H1 (cell line): ENCODE data around the gene SLC38A2. TPM values are rescaled to one million over a fixed set of nuclear protein-coding genes. Genes with fewer than 3 reads are reported as not detected.

Experiments used
- CTCF ChIA-PET: fragments of 300-600 bp; sonication (Branson Sonifier 250); formaldehyde crosslinking; loops from one replicate; lab custom pipeline; 2021; ENCODE audit not compliant: partially characterized antibody; lab: Charles Lee
- POLR2A ChIA-PET: fragments of 300-600 bp; sonication (Branson Sonifier 250); formaldehyde crosslinking; loops from one replicate; lab custom pipeline; 2021; ENCODE audit warnings: inconsistent platforms; ENCODE audit not compliant: partially characterized antibody; lab: Charles Lee
- DNase-seq, 2 experiments: peaks; one replicate each; pipeline versions ENCODE4 v3.0.0 to v3.0.0-alpha.2; 2010 to 2022; ENCODE audit warnings: low spot score in 2 of 2, low read depth in 1 of 2, mixed read lengths in 1 of 2
- FAIRE-seq: peaks from 2 replicates; lab custom pipeline; 2011; peaks lifted over from hg19 to GRCh38; lab: Jason Lieb, UNC
- H2AFZ ChIP-seq: 2 replicates; pipeline ENCODE4 v1.8.1; 2012; ENCODE audit warnings: low read length, inconsistent platforms
- H2AK5ac ChIP-seq: 2 replicates; pipeline ENCODE4 v1.6.1; 2013; ENCODE audit warnings: low read depth, low read length
- H2BK120ac ChIP-seq: replicated peaks from 2 replicates; pipeline ENCODE3; 2013; ENCODE audit warnings: low read depth, low read length, inconsistent platforms
- H2BK12ac ChIP-seq: 2 replicates; pipeline ENCODE4 v1.6.1; 2013; ENCODE audit warnings: low read depth, low read length
- H2BK15ac ChIP-seq: 2 replicates; pipeline ENCODE4 v1.6.1; 2013; ENCODE audit warnings: low read length
- H2BK20ac ChIP-seq: 2 replicates; pipeline ENCODE4 v1.6.1; 2013; ENCODE audit warnings: low read length
- H2BK5ac ChIP-seq: 2 replicates; pipeline ENCODE4 v1.6.1; 2013; ENCODE audit warnings: low read depth, low read length
- H3K14ac ChIP-seq: 2 replicates; pipeline ENCODE4 v1.6.1; 2013; ENCODE audit warnings: inconsistent platforms; ENCODE audit not compliant: insufficient read length
- H3K18ac ChIP-seq: 2 replicates; pipeline ENCODE4 v1.6.1; 2013; ENCODE audit warnings: low read length; ENCODE audit errors: extremely low read depth
- H3K23ac ChIP-seq: 2 replicates; pipeline ENCODE4 v1.6.1; 2013; ENCODE audit warnings: inconsistent platforms; ENCODE audit not compliant: insufficient read length
- H3K23me2 ChIP-seq: 2 replicates; pipeline ENCODE4 v1.6.1; 2013; ENCODE audit warnings: low read depth, low read length
- H3K27ac ChIP-seq: 2 replicates; pipeline ENCODE4 v1.6.1; 2011; ENCODE audit warnings: low read depth, low read length, inconsistent platforms
- H3K27me3 ChIP-seq, 4 experiments: replicated peaks in 1 of 4; 1 replicate in 1 of 4; 2 replicates in 3 of 4; pipeline versions ENCODE4 v1.6.1 to v1.8.1; 2011 to 2013; ENCODE audit warnings: low read length in 3 of 4, mild to moderate bottlenecking in 3 of 4, inconsistent platforms in 2 of 4, mixed read lengths in 2 of 4, moderate library complexity in 1 of 4; ENCODE audit not compliant: control insufficient read depth in 3 of 4, insufficient read depth in 3 of 4; ENCODE audit errors: extremely low read depth in 1 of 4
- H3K36me3 ChIP-seq, 4 experiments: 2 replicates each; pipeline versions ENCODE4 v1.6.1 to v1.8.1; 2011 to 2013; ENCODE audit warnings: mild to moderate bottlenecking in 4 of 4, low read length in 3 of 4, moderate library complexity in 2 of 4, control low read depth in 1 of 4, inconsistent platforms in 1 of 4; ENCODE audit not compliant: insufficient read depth in 4 of 4, control insufficient read depth in 2 of 4
- H3K4ac ChIP-seq: replicated peaks from 2 replicates; pipeline ENCODE3; 2013; ENCODE audit warnings: low read length, low read depth, mixed read lengths, inconsistent platforms; ENCODE audit not compliant: insufficient read length
- H3K4me1 ChIP-seq, 4 experiments: replicated peaks in 1 of 4; 1 replicate in 1 of 4; 2 replicates in 3 of 4; pipeline versions ENCODE4 v1.6.1 to v1.8.1; 2011 to 2013; ENCODE audit warnings: low read length in 3 of 4, inconsistent platforms in 2 of 4, mixed read lengths in 1 of 4; ENCODE audit not compliant: insufficient read depth in 4 of 4, control insufficient read depth in 3 of 4
- H3K4me2 ChIP-seq, 2 experiments: 2 replicates each; pipeline versions ENCODE4 v1.6.1 to v1.8.1; 2011 to 2013; ENCODE audit warnings: low read depth in 2 of 2, low read length in 2 of 2, control low read depth in 1 of 2, inconsistent platforms in 1 of 2, mild to moderate bottlenecking in 1 of 2; ENCODE audit not compliant: insufficient read depth in 1 of 2
- H3K4me3 ChIP-seq, 4 experiments: fragments of 200-600, 300-600 bp in 1 of 4; sonication (generic), shearing (Covaris generic), sonication (Bioruptor Twin) in 1 of 4; 2 replicates each; pipeline versions ENCODE4 v1.5.1 to v1.8.1; 2011 to 2016; ENCODE audit warnings: low read length in 4 of 4, low read depth in 3 of 4, control low read depth in 2 of 4, inconsistent platforms in 2 of 4, mild to moderate bottlenecking in 2 of 4, mixed read lengths in 1 of 4, moderate library complexity in 1 of 4; ENCODE audit not compliant: insufficient read depth in 2 of 4; ENCODE audit errors: extremely low read depth in 1 of 4
- H3K56ac ChIP-seq: replicated peaks from 2 replicates; pipeline ENCODE3; 2013; ENCODE audit warnings: low read depth, mild to moderate bottlenecking, mixed read lengths, low read length, inconsistent platforms; ENCODE audit not compliant: insufficient read length
- H3K79me1 ChIP-seq: 2 replicates; pipeline ENCODE4 v1.6.1; 2013; ENCODE audit warnings: low read depth, low read length, control low read depth
- H3K79me2 ChIP-seq, 2 experiments: 2 replicates each; pipeline versions ENCODE4 v1.6.1 to v1.8.1; 2012 to 2013; ENCODE audit warnings: low read length in 2 of 2, mild to moderate bottlenecking in 2 of 2, inconsistent platforms in 1 of 2; ENCODE audit not compliant: insufficient read depth in 2 of 2, control insufficient read depth in 1 of 2
- H3K9ac ChIP-seq, 4 experiments: replicated peaks in 1 of 4; 1 replicate in 1 of 4; 2 replicates in 3 of 4; pipeline versions ENCODE4 v1.6.1 to v1.8.1; 2011 to 2013; ENCODE audit warnings: low read depth in 3 of 4, low read length in 3 of 4, control low read depth in 2 of 4, mild to moderate bottlenecking in 2 of 4, moderate library complexity in 2 of 4, inconsistent platforms in 1 of 4; ENCODE audit errors: extremely low read depth in 1 of 4
- H3K9me3 ChIP-seq, 2 experiments: 2 replicates each; pipeline versions ENCODE4 v1.6.1 to v1.8.1; 2012 to 2013; ENCODE audit warnings: mild to moderate bottlenecking in 2 of 2, moderate library complexity in 2 of 2, control low read depth in 1 of 2, inconsistent platforms in 1 of 2, low read depth in 1 of 2, low read length in 1 of 2, mixed read lengths in 1 of 2; ENCODE audit not compliant: insufficient read depth in 2 of 2
- H4K20me1 ChIP-seq, 2 experiments: replicated peaks in 1 of 2; 2 replicates each; pipeline versions ENCODE3 to v1.8.1; 2011 to 2013; ENCODE audit warnings: inconsistent platforms in 2 of 2, low read length in 2 of 2, mild to moderate bottlenecking in 1 of 2; ENCODE audit not compliant: insufficient read depth in 2 of 2, control insufficient read depth in 1 of 2
- H4K5ac ChIP-seq: 2 replicates; pipeline ENCODE4 v1.6.1; 2013; ENCODE audit warnings: low read length, low read depth, mixed read lengths, inconsistent platforms; ENCODE audit not compliant: insufficient read length
- H4K8ac ChIP-seq: 2 replicates; pipeline ENCODE4 v1.8.0; 2013; ENCODE audit warnings: mild to moderate bottlenecking, moderate library complexity, low read length, inconsistent platforms; ENCODE audit not compliant: insufficient read depth; ENCODE audit errors: extremely low read depth
- H4K91ac ChIP-seq: replicated peaks from 2 replicates; pipeline ENCODE3; 2013; ENCODE audit warnings: low read length, mixed read lengths, inconsistent platforms; ENCODE audit not compliant: insufficient read length
- CBX8 ChIP-seq: fragments of 300-800, 300-1000 bp; sonication (generic); IDR thresholded peaks from 2 replicates; pipeline ENCODE4 v1.7.1; 2016; ENCODE audit warnings: low read depth, low read length, borderline replicate concordance
- CHD2 ChIP-seq: IDR thresholded peaks from 2 replicates; pipeline ENCODE4 v1.6.1; 2012; ENCODE audit warnings: low read length, improper control_type of control experiment
- E2F6 ChIP-seq: IDR thresholded peaks from 2 replicates; pipeline ENCODE4 v1.6.1; 2012; ENCODE audit warnings: inconsistent platforms
- RFX5 ChIP-seq: IDR thresholded peaks from 2 replicates; pipeline ENCODE4 v1.6.1; 2011; ENCODE audit warnings: low read depth, low read length, improper control_type of control experiment, borderline replicate concordance
- SAP30 ChIP-seq: fragments of 300-600 bp; sonication (generic); IDR thresholded peaks from 2 replicates; pipeline ENCODE4 v1.7.1; 2012; ENCODE audit warnings: low read length, moderate library complexity, mild to moderate bottlenecking, inconsistent platforms; ENCODE audit not compliant: insufficient read depth, insufficient replicate concordance
- USF2 ChIP-seq: IDR thresholded peaks from 2 replicates; pipeline ENCODE4 v1.6.1; 2011; ENCODE audit warnings: low read length, improper control_type of control experiment
- WGBS, 2 experiments: shearing (Covaris generic) in 1 of 2; methylation state at CpG; one replicate each; pipeline versions ENCODE4 v1.1.6 to v1.1.7; 2013 to 2015; ENCODE audit warnings: low lambda C conversion rate in 2 of 2, mixed read lengths in 2 of 2, inconsistent platforms in 1 of 2, low coverage in 1 of 2, missing lambda C conversion rate in 1 of 2; ENCODE audit not compliant: insufficient replicate concordance in 2 of 2, insufficient coverage in 1 of 2, insufficient read length in 1 of 2; ENCODE audit errors: extremely low coverage in 1 of 2, missing lambda C conversion rate in 1 of 2; 5-methylcytosine and 5-hydroxymethylcytosine counted together
- polyA plus RNA-seq, 7 experiments: library from polyadenylated mRNA; depleted of rRNA in 3 of 7; stranded (reverse) in 5 of 7; unstranded in 2 of 7; fragments of >200 nt in 5 of 7; fragments of 200-250 nt in 2 of 7; gene quantifications; 1 replicate in 5 of 7; 2 replicates in 1 of 7; 4 replicates in 1 of 7; pipeline versions ENCODE4 v1.2.1 to v1.2.3, GENCODE V29; 2011 to 2013; ENCODE audit warnings: missing spikeins in 2 of 7, mixed read lengths in 2 of 7
- total RNA-seq: library from RNA; stranded (reverse); fragmentation: NEBNext Ultra II Directional; extraction: Animal tissue kit (Norgen Biotek cat#: 25700); gene quantifications from 2 replicates; pipeline ENCODE4 v1.2.1, GENCODE V29; 2021

The SLC38A2 gene
- total and polyA plus RNA-seq, 2 of the 8 experiments (the other 6 are each of a cell fraction or from before 2014, with no cell fraction given) = 163 to 684 TPM

GRCh38 chr12:46351886-46352650 lies 20.5 kb downstream of the SLC38A2 start:
- Histone ChIP-seq H3K56ac (no peak overlapping the region), H3K23me2 (no peaks in the 10 kb centered on the region), H3K18ac (no peak overlapping the region), H3K4me2 (no peak overlapping the region), H2AK5ac (no peak overlapping the region), H3K4me3 (no peak overlapping the region), H3K27ac (no peak overlapping the region), H3K4me1 (no peaks in the 10 kb centered on the region), H2AFZ (no peak overlapping the region), H2BK12ac (no peak overlapping the region), H3K27me3 (no peaks in the 10 kb centered on the region), H3K9me3 (no peaks in the 10 kb centered on the region), H2BK5ac (no peak overlapping the region), H4K20me1 (no peaks in the 10 kb centered on the region), H3K79me1 (no peaks in the 10 kb centered on the region), H3K4ac (no peak overlapping the region), H2BK15ac (no peak overlapping the region), H2BK20ac (no peak overlapping the region), H4K8ac (no peak overlapping the region), H3K36me3 (no peaks in the 10 kb centered on the region), H2BK120ac (no peak overlapping the region), H3K23ac (no peak overlapping the region), H4K91ac (no peak overlapping the region), H4K5ac (no peak overlapping the region), H3K79me2 (no peaks in the 10 kb centered on the region), H3K14ac (no peak overlapping the region), H3K9ac (no peak overlapping the region)
- DNase-seq = no peak
- FAIRE-seq = no peak
- CTCF ChIA-PET = no interaction called here
- POLR2A ChIA-PET = interaction anchor here (0.7 to 2.0 kb wide), 4 partner anchors 8 to 43 kb away, joined by 3 to 7 read pairs (median 3); no protein-coding TSS in a partner anchor
- 81% methylated on average over 2 of the region's 2 CpGs; no CpG with 5 or more reads in 1 of the 2 experiments for WGBS, 2 experiments
- TF ChIP-seq USF2 (no peak), RFX5 (no peak), CHD2 (no peak), SAP30 (no peak), CBX8 (no peak), E2F6 (no peak)
